ENCODE data around the gene CCDC196. TPM values are rescaled to one million over a fixed set of nuclear protein-coding genes. Genes with fewer than 3 reads are reported as not detected.

CCDC196 gene
- total RNA-seq, 1 experiment from 2014 or later, result not detected

DNA sequence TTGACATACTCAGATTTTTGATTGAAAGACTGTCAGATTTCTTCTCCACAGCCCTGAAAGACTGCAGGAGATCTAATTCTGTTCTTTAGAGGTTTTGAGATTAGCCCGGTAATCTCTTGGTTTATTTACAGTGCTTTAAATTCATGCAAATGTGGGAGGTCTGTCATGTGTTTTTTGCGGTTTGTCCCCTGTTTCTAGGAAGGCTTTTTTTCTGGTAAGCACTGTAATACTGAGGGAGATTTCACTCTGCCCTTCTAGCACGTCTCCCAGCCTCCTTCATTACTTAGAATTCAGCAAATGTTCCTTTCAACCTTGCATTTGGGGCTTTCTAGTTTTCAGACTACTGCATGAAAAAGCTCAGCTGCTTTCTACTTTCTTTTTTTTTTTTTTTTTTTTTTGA, 52.9 kb downstream of the CCDC196 start:
- Histone ChIP-seq H2AFZ (ENCODE audit: low read depth, low read length, poor library complexity, severe bottlenecking) (no peak overlapping the region), H3K4me1 (ENCODE audit: control insufficient read depth in 1 of 2, insufficient read depth in 2 of 2, low read length in 2 of 2) (no peaks in the 10 kb centered on the region), H3K27me3 (ENCODE audit: insufficient read depth, low read length) (no peaks in the 10 kb centered on the region), H4K20me1 (ENCODE audit: insufficient read depth) (peaks cover 15% of the 10 kb centered on the region; the same call in 1 of the 2 replicates), H3K9me2 (ENCODE audit: insufficient read depth) (no peaks in the 10 kb centered on the region), H3K36me3 (ENCODE audit: control insufficient read depth in 1 of 2, insufficient read depth in 2 of 2, low read length in 2 of 2) (no peaks in the 10 kb centered on the region), H3K4me2 (ENCODE audit: low read length) (no peak overlapping the region), H3K27ac (ENCODE audit: low read depth, low read length) (no peak overlapping the region), H3K9ac (ENCODE audit: low read length) (no peak overlapping the region), H3K4me3 (replicated peaks in 1 of 2; ENCODE audit: low read depth in 1 of 2, low read length in 2 of 2) (no peak overlapping the region), H3K79me2 (ENCODE audit: insufficient read depth, low read length) (peaks cover 92% of the 10 kb centered on the region), H3K9me3 (ENCODE audit: control insufficient read depth in 1 of 2, insufficient read depth in 1 of 2, low read depth in 1 of 2, low read length in 2 of 2) (no peaks in the 10 kb centered on the region)
- POLR2A ChIA-PET, result no interaction called here
- no TSS peak for BruUV-seq (replicated peaks)
- intact Hi-C loops (cut with micrococcal nuclease), result no loop called here
- no peak for ATAC-seq
- RAD21 ChIA-PET (ENCODE audit: low non-redundant PET in 1 of 2, low total read pairs in 2 of 2, uncharacterized antibody in 2 of 2, unreplicated experiment in 2 of 2), result no interaction called here
- TF ChIP-seq SIN3A (IDR thresholded peaks at IDR 0.05; ENCODE audit: low read depth) (no peak), EZH2 (IDR thresholded peaks at IDR 0.05) (no peak), ZFX (IDR thresholded peaks at IDR 0.05) (no peak), TCF7L2 (IDR thresholded peaks at IDR 0.05; ENCODE audit: borderline replicate concordance, extremely low read depth, insufficient read depth, insufficient read length) (no peak), ZNF274 (IDR thresholded peaks at IDR 0.05; ENCODE audit: low read depth, low read length) (no peak), POLR2AphosphoS5 (IDR thresholded peaks at IDR 0.05; ENCODE audit: low read depth, low read length) (no peak), YY1 (IDR thresholded peaks at IDR 0.05; ENCODE audit: extremely low read depth, insufficient replicate concordance, low read depth, low read length) (no peak), MAX (IDR thresholded peaks at IDR 0.05) (no peak), SRF (IDR thresholded peaks at IDR 0.05; ENCODE audit: low read depth) (no peak), EZH2phosphoT487 (IDR thresholded peaks at IDR 0.05; ENCODE audit: borderline replicate concordance) (no peak), EGR1 (IDR thresholded peaks at IDR 0.05; ENCODE audit: low read depth) (no peak), RAD21 (IDR thresholded peaks at IDR 0.05; ENCODE audit: low read depth) (no peak), CEBPB (IDR thresholded peaks at IDR 0.05; ENCODE audit: low read depth) (no peak), SP1 (IDR thresholded peaks at IDR 0.05; ENCODE audit: low read depth) (no peak), CBX3 (IDR thresholded peaks at IDR 0.05; ENCODE audit: low read depth) (no peak), FOSL1 (IDR thresholded peaks at IDR 0.05; ENCODE audit: low read depth) (no peak)
- TF ChIP-seq, protein P1, sequence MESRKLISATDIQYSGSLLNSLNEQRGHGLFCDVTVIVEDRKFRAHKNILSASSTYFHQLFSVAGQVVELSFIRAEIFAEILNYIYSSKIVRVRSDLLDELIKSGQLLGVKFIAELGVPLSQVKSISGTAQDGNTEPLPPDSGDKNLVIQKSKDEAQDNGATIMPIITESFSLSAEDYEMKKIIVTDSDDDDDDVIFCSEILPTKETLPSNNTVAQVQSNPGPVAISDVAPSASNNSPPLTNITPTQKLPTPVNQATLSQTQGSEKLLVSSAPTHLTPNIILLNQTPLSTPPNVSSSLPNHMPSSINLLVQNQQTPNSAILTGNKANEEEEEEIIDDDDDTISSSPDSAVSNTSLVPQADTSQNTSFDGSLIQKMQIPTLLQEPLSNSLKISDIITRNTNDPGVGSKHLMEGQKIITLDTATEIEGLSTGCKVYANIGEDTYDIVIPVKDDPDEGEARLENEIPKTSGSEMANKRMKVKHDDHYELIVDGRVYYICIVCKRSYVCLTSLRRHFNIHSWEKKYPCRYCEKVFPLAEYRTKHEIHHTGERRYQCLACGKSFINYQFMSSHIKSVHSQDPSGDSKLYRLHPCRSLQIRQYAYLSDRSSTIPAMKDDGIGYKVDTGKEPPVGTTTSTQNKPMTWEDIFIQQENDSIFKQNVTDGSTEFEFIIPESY (IDR thresholded peaks at IDR 0.05; ENCODE audit: extremely low read depth, insufficient replicate concordance, low read length), result no peak
- TF ChIP-seq, protein P2, sequence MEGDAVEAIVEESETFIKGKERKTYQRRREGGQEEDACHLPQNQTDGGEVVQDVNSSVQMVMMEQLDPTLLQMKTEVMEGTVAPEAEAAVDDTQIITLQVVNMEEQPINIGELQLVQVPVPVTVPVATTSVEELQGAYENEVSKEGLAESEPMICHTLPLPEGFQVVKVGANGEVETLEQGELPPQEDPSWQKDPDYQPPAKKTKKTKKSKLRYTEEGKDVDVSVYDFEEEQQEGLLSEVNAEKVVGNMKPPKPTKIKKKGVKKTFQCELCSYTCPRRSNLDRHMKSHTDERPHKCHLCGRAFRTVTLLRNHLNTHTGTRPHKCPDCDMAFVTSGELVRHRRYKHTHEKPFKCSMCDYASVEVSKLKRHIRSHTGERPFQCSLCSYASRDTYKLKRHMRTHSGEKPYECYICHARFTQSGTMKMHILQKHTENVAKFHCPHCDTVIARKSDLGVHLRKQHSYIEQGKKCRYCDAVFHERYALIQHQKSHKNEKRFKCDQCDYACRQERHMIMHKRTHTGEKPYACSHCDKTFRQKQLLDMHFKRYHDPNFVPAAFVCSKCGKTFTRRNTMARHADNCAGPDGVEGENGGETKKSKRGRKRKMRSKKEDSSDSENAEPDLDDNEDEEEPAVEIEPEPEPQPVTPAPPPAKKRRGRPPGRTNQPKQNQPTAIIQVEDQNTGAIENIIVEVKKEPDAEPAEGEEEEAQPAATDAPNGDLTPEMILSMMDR (IDR thresholded peaks at IDR 0.05 in 2 of 3, conservative IDR thresholded peaks at IDR 0.05 in 1 of 3; ENCODE audit: borderline replicate concordance in 1 of 3, insufficient read depth in 1 of 3, low read depth in 2 of 3, low read length in 2 of 3), result no peak
- TF ChIP-seq, protein P3, sequence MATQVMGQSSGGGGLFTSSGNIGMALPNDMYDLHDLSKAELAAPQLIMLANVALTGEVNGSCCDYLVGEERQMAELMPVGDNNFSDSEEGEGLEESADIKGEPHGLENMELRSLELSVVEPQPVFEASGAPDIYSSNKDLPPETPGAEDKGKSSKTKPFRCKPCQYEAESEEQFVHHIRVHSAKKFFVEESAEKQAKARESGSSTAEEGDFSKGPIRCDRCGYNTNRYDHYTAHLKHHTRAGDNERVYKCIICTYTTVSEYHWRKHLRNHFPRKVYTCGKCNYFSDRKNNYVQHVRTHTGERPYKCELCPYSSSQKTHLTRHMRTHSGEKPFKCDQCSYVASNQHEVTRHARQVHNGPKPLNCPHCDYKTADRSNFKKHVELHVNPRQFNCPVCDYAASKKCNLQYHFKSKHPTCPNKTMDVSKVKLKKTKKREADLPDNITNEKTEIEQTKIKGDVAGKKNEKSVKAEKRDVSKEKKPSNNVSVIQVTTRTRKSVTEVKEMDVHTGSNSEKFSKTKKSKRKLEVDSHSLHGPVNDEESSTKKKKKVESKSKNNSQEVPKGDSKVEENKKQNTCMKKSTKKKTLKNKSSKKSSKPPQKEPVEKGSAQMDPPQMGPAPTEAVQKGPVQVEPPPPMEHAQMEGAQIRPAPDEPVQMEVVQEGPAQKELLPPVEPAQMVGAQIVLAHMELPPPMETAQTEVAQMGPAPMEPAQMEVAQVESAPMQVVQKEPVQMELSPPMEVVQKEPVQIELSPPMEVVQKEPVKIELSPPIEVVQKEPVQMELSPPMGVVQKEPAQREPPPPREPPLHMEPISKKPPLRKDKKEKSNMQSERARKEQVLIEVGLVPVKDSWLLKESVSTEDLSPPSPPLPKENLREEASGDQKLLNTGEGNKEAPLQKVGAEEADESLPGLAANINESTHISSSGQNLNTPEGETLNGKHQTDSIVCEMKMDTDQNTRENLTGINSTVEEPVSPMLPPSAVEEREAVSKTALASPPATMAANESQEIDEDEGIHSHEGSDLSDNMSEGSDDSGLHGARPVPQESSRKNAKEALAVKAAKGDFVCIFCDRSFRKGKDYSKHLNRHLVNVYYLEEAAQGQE (IDR thresholded peaks at IDR 0.05; ENCODE audit: low read depth), result no peak
- TF ChIP-seq, protein P4, sequence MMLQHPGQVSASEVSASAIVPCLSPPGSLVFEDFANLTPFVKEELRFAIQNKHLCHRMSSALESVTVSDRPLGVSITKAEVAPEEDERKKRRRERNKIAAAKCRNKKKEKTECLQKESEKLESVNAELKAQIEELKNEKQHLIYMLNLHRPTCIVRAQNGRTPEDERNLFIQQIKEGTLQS (IDR thresholded peaks at IDR 0.05), result no peak
- DNase-seq (ENCODE audit: low read depth, low spot score), result no peak
- CTCF ChIA-PET, result no interaction called here

Measured in HCT116 (cell line).